SK-N-SH (cell line): ENCODE measurements around the gene RRP9. TPM values are rescaled to one million over a fixed set of nuclear protein-coding genes. Genes with fewer than 3 reads are reported as not detected.

Source experiments
- CTCF ChIA-PET: fragments of 300-600, 350-600 bp; formaldehyde crosslinking; extraction: SDS; loops from one replicate; lab custom pipeline; 2021; lab: Yijun Ruan, JAX
- POLR2A ChIA-PET: fragments of 350-600 bp; sonication (Branson Sonifier 250); formaldehyde crosslinking; extraction: SDS; loops from one replicate; lab custom pipeline; 2020; ENCODE audit warnings: antibody characterized with exemption, inconsistent platforms; lab: Yijun Ruan, JAX
- DNase-seq: peaks from one replicate; pipeline ENCODE4 v3.0.0; 2012
- H2AFZ ChIP-seq: fragments of 200-600 bp; sonication (generic); 2 replicates; pipeline ENCODE4 v1.8.1; 2016; ENCODE audit warnings: antibody characterized with exemption, mild to moderate bottlenecking, low read depth
- H3F3A ChIP-seq: fragments of 200-600 bp; sonication (generic); replicated peaks from 2 replicates; pipeline ENCODE3; 2016; ENCODE audit warnings: antibody characterized with exemption, mild to moderate bottlenecking; ENCODE audit not compliant: insufficient read depth
- H3K27ac ChIP-seq, 2 experiments: fragments of 200-500 bp in 1 of 2; fragments of 200-600 bp in 1 of 2; sonication (Bioruptor generic) in 1 of 2; sonication (generic), shearing (Covaris generic) in 1 of 2; 2 replicates each; pipeline versions ENCODE4 v1.5.1 to v1.6.1; 2014 to 2016; ENCODE audit warnings: low read depth in 2 of 2, inconsistent platforms in 1 of 2, low read length in 1 of 2, mild to moderate bottlenecking in 1 of 2, mixed read lengths in 1 of 2
- H3K27me3 ChIP-seq: fragments of 200-600 bp; sonication (generic), shearing (Covaris generic); 2 replicates; pipeline ENCODE4 v1.6.1; 2016; ENCODE audit warnings: mixed run types; ENCODE audit not compliant: insufficient read depth
- H3K36me3 ChIP-seq, 2 experiments: fragments of 200-500 bp in 1 of 2; fragments of 200-600 bp in 1 of 2; sonication (Bioruptor generic) in 1 of 2; sonication (generic) in 1 of 2; replicated peaks in 1 of 2; 2 replicates each; pipeline versions ENCODE3 to v1.5.1; 2014 to 2016; ENCODE audit warnings: low read length in 1 of 2, mild to moderate bottlenecking in 1 of 2; ENCODE audit not compliant: insufficient read depth in 2 of 2, control insufficient read depth in 1 of 2
- H3K4me1 ChIP-seq, 2 experiments: fragments of 200-500 bp in 1 of 2; fragments of 200-600 bp in 1 of 2; sonication (Bioruptor generic) in 1 of 2; sonication (generic), shearing (Covaris generic) in 1 of 2; 2 replicates each; pipeline versions ENCODE4 v1.5.1 to v1.6.1; 2014 to 2016; ENCODE audit warnings: low read depth in 1 of 2, low read length in 1 of 2, mixed run types in 1 of 2; ENCODE audit not compliant: insufficient read depth in 2 of 2, control insufficient read depth in 1 of 2
- H3K4me2 ChIP-seq: fragments of 200-600 bp; sonication (generic), shearing (Covaris generic); 2 replicates; pipeline ENCODE4 v1.6.1; 2017; ENCODE audit warnings: mixed run types
- H3K4me3 ChIP-seq, 2 experiments: fragments of 200-500 bp in 1 of 2; fragments of 200-600 bp in 1 of 2; sonication (Bioruptor generic) in 1 of 2; sonication (generic), shearing (Covaris generic) in 1 of 2; 2 replicates each; pipeline versions ENCODE4 v1.5.1 to v1.8.1; 2014 to 2016; ENCODE audit warnings: low read depth in 2 of 2, inconsistent platforms in 1 of 2, low read length in 1 of 2, mild to moderate bottlenecking in 1 of 2, mixed read lengths in 1 of 2, moderate library complexity in 1 of 2
- H3K79me2 ChIP-seq: fragments of 200-600 bp; sonication (generic); 2 replicates; pipeline ENCODE4 v1.8.1; 2017; ENCODE audit warnings: mild to moderate bottlenecking; ENCODE audit not compliant: insufficient read depth
- H3K9ac ChIP-seq: fragments of 200-600 bp; sonication (generic); 2 replicates; pipeline ENCODE4 v1.6.1; 2017; ENCODE audit warnings: mixed run types
- H3K9me2 ChIP-seq: fragments of 200-600 bp; sonication (generic); 2 replicates; pipeline ENCODE4 v1.6.1; 2017; ENCODE audit warnings: mixed run types
- H3K9me3 ChIP-seq: fragments of 200-600 bp; sonication (generic); 2 replicates; pipeline ENCODE4 v1.6.1; 2017; ENCODE audit warnings: mixed run types, mild to moderate bottlenecking, moderate library complexity
- H4K20me1 ChIP-seq: fragments of 200-600 bp; sonication (generic); 2 replicates; pipeline ENCODE4 v1.6.1; 2017; ENCODE audit warnings: mild to moderate bottlenecking, mixed run types; ENCODE audit not compliant: insufficient read depth
- CHD2 ChIP-seq: fragments of 150-350 bp; IDR thresholded peaks from 2 replicates; pipeline ENCODE4 v1.6.1; 2018; ENCODE audit warnings: low read length; ENCODE audit not compliant: partially characterized antibody
- ELF1 ChIP-seq: IDR thresholded peaks from 2 replicates; pipeline ENCODE4 v1.4.0; 2012
- EP300 ChIP-seq, 2 experiments: IDR thresholded peaks; 2 replicates each; pipeline versions ENCODE4 v1.4.0 to v1.6.1; 2012; ENCODE audit warnings: borderline replicate concordance in 1 of 2, low read depth in 1 of 2, low read length in 1 of 2
- EZH2phosphoT487 ChIP-seq: fragments of 200-600 bp; sonication (generic); IDR thresholded peaks from 2 replicates; pipeline ENCODE4 v1.6.1; 2017; ENCODE audit warnings: low read depth, mixed run types, mild to moderate bottlenecking, antibody characterized with exemption, moderate library complexity, borderline replicate concordance
- FOSL2 ChIP-seq: IDR thresholded peaks from 2 replicates; pipeline ENCODE4 v1.4.0; 2012; ENCODE audit warnings: low read depth, mild to moderate bottlenecking, moderate library complexity, borderline replicate concordance
- FOXJ3 ChIP-seq: sonication (generic); formaldehyde crosslinking; IDR thresholded peaks from 2 replicates; pipeline ENCODE4 v1.5.1; 2020; ENCODE audit warnings: mild to moderate bottlenecking, missing genetic modification reagents
- FOXM1 ChIP-seq: IDR thresholded peaks from 2 replicates; pipeline ENCODE4 v1.4.0; 2012; ENCODE audit warnings: low read depth, mild to moderate bottlenecking
- JUND ChIP-seq: IDR thresholded peaks from 2 replicates; pipeline ENCODE4 v1.4.0; 2012
- NFIC ChIP-seq: IDR thresholded peaks from 2 replicates; pipeline ENCODE4 v1.4.0; 2012; ENCODE audit warnings: borderline replicate concordance
- NRF1 ChIP-seq: IDR thresholded peaks from 2 replicates; pipeline ENCODE4 v1.6.1; 2012; ENCODE audit warnings: low read depth, mild to moderate bottlenecking, low read length
- RCOR1 ChIP-seq: fragments of 150-350 bp; IDR thresholded peaks from 2 replicates; pipeline ENCODE4 v1.6.1; 2017; ENCODE audit warnings: antibody characterized with exemption, low read length
- RXRA ChIP-seq: IDR thresholded peaks from 2 replicates; pipeline ENCODE4 v1.4.0; 2012; ENCODE audit warnings: low read depth, mild to moderate bottlenecking, borderline replicate concordance
- SMC3 ChIP-seq: IDR thresholded peaks from 2 replicates; pipeline ENCODE4 v1.6.1; 2012; ENCODE audit warnings: low read depth, low read length, improper control_type of control experiment
- TAF1 ChIP-seq: IDR thresholded peaks from 2 replicates; pipeline ENCODE4 v1.6.1; 2012; ENCODE audit warnings: low read depth, mild to moderate bottlenecking, low read length, moderate library complexity, borderline replicate concordance
- WGBS: methylation state at CpG from one replicate; pipeline ENCODE4 v1.1.6; 2017; ENCODE audit warnings: low lambda C conversion rate; 5-methylcytosine and 5-hydroxymethylcytosine counted together
- polyA plus RNA-seq, 3 experiments: library from polyadenylated mRNA; depleted of rRNA; stranded (reverse); fragments of >200 nt; gene quantifications; 2 replicates each; pipeline ENCODE4 v1.2.3, GENCODE V29; 2012
- TF ChIP-seq, protein P1 (sequence below): fragments of 150-350 bp; IDR thresholded peaks from 2 replicates; pipeline ENCODE4 v1.6.1; 2017; ENCODE audit warnings: antibody characterized with exemption, low read length, low read depth, borderline replicate concordance
- TF ChIP-seq, protein P2 (sequence below): IDR thresholded peaks from 2 replicates; pipeline ENCODE4; 2012
- TF ChIP-seq, protein P3 (sequence below): IDR thresholded peaks from 2 replicates; pipeline ENCODE4 v1.4.0; 2012; ENCODE audit warnings: low read depth
- TF ChIP-seq, protein P4 (sequence below): IDR thresholded peaks from 2 replicates; pipeline ENCODE4 v1.4.0; 2012; ENCODE audit warnings: low read depth, borderline replicate concordance
- TF ChIP-seq, protein P5 (sequence below): IDR thresholded peaks from 2 replicates; pipeline ENCODE4 v1.4.0; 2012; ENCODE audit warnings: low read depth, borderline replicate concordance

Gene RRP9
- polyA plus RNA-seq, 1 of the 3 experiments (the other 2 are of a cell fraction) = 49.6 TPM

DNA sequence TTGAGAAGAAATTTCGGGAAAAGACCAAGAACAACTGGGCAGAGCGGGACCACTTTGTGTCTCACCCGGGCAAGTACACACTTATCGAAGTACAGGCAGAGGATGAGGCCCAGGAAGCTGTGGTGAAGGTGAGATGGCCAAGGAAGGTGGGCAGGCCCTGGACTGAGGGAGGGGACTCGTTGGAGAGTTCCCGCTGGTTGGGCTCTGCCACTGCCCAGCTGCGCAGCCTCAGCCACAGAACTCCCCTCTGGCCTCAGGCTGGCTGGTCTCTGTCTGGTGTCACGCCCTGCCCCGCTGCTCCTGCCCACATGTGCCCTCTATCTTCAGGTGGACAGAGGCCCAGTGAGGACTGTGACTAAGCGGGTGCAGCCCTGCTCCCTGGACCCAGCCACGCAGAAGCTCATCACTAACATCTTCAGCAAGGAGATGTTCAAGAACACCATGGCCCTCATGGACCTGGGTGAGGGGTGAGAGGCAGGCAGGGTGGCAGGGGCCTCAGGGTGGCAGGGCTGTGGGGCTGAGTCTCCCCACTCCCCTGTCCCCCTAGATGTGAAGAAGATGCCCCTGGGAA is 2.8 kb upstream of the RRP9 start (continued):
- no peak for TF ChIP-seq EZH2phosphoT487
- TF ChIP-seq, protein P1, sequence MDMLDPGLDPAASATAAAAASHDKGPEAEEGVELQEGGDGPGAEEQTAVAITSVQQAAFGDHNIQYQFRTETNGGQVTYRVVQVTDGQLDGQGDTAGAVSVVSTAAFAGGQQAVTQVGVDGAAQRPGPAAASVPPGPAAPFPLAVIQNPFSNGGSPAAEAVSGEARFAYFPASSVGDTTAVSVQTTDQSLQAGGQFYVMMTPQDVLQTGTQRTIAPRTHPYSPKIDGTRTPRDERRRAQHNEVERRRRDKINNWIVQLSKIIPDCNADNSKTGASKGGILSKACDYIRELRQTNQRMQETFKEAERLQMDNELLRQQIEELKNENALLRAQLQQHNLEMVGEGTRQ = no peak
- TF ChIP-seq RXRA = no peak
- TF ChIP-seq, protein P2, sequence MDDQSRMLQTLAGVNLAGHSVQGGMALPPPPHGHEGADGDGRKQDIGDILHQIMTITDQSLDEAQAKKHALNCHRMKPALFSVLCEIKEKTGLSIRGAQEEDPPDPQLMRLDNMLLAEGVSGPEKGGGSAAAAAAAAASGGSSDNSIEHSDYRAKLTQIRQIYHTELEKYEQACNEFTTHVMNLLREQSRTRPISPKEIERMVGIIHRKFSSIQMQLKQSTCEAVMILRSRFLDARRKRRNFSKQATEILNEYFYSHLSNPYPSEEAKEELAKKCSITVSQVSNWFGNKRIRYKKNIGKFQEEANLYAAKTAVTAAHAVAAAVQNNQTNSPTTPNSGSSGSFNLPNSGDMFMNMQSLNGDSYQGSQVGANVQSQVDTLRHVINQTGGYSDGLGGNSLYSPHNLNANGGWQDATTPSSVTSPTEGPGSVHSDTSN = no peak

DNA sequence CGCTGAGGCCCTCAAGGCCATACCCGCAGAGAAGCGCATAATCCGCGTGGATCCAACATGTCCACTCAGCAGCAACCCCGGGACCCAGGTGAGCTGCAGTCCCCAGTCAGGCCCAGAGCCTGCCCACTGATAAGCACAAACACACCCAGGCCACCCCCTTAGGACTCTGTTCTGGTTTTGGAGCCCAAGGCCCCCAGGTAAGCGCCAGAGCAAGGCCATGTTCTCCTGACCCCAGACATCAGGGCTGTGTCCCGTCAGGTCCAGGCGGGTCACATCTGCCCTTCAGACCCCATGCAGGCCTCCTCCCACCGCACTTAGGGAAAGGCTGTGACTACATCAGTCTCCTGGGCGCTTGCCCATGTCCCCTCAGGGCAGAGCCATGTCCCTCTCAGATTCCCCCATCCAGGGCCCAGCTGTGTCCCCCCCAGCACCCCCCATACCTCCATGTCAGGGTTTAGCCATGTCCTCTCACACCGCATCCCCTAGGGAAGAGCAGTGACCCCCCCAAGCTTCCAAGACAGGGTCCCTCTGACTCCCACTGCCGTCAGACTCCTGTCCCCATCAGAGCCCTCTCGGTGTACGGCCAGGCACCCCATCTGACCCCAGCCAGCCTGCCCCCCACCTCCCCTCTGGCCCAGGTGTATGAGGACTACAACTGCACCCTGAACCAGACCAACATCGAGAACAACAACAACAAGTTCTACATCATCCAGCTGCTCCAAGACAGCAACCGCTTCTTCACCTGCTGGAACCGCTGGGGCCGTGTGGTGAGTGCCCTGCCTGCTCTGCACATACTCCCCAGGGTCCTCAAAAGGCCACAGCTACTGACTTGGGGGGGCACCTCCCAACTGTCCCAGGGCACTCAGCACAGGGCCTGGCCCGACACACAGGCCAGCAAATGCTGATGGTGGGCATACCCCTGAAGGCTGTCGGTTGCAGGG is 2.0 kb upstream of the RRP9 start:
- peaks cover 29% of the 10 kb centered on the region for H3K79me2 ChIP-seq
- H4K20me1 ChIP-seq = 0 out of 2 replicates have a peak, but pooled peaks cover 6% of the 10 kb centered on the region
- TF ChIP-seq, protein P2 = no peak
- TF ChIP-seq, protein P3, sequence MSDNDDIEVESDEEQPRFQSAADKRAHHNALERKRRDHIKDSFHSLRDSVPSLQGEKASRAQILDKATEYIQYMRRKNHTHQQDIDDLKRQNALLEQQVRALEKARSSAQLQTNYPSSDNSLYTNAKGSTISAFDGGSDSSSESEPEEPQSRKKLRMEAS = no peak
- TF ChIP-seq TAF1 (no peak), FOXM1 (no peak), FOXJ3 (no peak), SMC3 (no peak), NRF1 (no peak), JUND (no peak), ELF1 (no peak), EP300 (IDR thresholded peaks at IDR 0.05; ENCODE audit: borderline replicate concordance in 1 of 2, low read depth in 1 of 2, low read length in 1 of 2) (no peak), NFIC (no peak), RCOR1 (no peak), FOSL2 (no peak), CHD2 (no peak)
- TF ChIP-seq, protein P4, sequence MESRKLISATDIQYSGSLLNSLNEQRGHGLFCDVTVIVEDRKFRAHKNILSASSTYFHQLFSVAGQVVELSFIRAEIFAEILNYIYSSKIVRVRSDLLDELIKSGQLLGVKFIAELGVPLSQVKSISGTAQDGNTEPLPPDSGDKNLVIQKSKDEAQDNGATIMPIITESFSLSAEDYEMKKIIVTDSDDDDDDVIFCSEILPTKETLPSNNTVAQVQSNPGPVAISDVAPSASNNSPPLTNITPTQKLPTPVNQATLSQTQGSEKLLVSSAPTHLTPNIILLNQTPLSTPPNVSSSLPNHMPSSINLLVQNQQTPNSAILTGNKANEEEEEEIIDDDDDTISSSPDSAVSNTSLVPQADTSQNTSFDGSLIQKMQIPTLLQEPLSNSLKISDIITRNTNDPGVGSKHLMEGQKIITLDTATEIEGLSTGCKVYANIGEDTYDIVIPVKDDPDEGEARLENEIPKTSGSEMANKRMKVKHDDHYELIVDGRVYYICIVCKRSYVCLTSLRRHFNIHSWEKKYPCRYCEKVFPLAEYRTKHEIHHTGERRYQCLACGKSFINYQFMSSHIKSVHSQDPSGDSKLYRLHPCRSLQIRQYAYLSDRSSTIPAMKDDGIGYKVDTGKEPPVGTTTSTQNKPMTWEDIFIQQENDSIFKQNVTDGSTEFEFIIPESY = no peak
- TF ChIP-seq, protein P5, sequence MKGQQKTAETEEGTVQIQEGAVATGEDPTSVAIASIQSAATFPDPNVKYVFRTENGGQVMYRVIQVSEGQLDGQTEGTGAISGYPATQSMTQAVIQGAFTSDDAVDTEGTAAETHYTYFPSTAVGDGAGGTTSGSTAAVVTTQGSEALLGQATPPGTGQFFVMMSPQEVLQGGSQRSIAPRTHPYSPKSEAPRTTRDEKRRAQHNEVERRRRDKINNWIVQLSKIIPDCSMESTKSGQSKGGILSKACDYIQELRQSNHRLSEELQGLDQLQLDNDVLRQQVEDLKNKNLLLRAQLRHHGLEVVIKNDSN = no peak
- peaks cover 11 to 18% of the 10 kb centered on the region in 2 experiments; a peak in 3 of 4 replicates for H3K4me1 ChIP-seq
- H3K9ac ChIP-seq = peak overlapping the region; percentile 82; the same call in 1 of the 2 replicates
- DNase-seq = no peak
- H3K4me2 ChIP-seq = peak overlapping the region; percentile 87
- peaks cover 0 to 6% of the 10 kb centered on the region in 2 experiments for H3K36me3 ChIP-seq
- no peak overlapping the region; the same call in 1 of the 2 replicates for H2AFZ ChIP-seq
- 99% methylated on average over 16 of the region's 21 CpGs for WGBS
- H3K27me3 ChIP-seq = no peaks in the 10 kb centered on the region
- POLR2A ChIA-PET = interaction anchor here (0.6 to 2.3 kb wide), 5 partner anchors 20 to 52 kb away, joined by 3 to 19 read pairs (median 13); partner anchors contain the start of genes ABHD14B, PCBP4 and RPL29
- no peaks in the 10 kb centered on the region for H3K9me2 ChIP-seq
- H3K27ac ChIP-seq = peak overlapping the region; percentile 85 to 97; a peak in 3 of 4 replicates
- H3K4me3 ChIP-seq = peak overlapping the region in 1 of 2 experiments; percentile 51; a peak in 2 of 4 replicates
- CTCF ChIA-PET = interaction anchor here (1.0 to 5.3 kb wide), 12 partner anchors 9 to 200 kb away, joined by 3 to 80 read pairs (median 7); partner anchors contain the start of genes ABHD14A, ABHD14B, DUSP7 and GPR62
- H3K9me3 ChIP-seq = no peaks in the 10 kb centered on the region
- no peaks in the 10 kb centered on the region for H3F3A ChIP-seq
